Motor neuron (in vitro differentiated cells): ENCODE data around the gene FKBP5. TPM values are rescaled to one million over a fixed set of nuclear protein-coding genes. Genes with fewer than 3 reads are reported as not detected.

ENCODE experiments used
- ATAC-seq, 8 experiments: fragments of 200-7000 bp; cut with Tn5 transposase; replicated peaks in 6 of 8; 2 replicates each; pipeline ENCODE4 v1.8.0; 2021; ENCODE audit warnings: mild to moderate bottlenecking in 8 of 8, moderate library complexity in 8 of 8
- H3K27ac ChIP-seq, 2 donors: fragments of 250-450 bp; sonication (Bioruptor Pico); 2 replicates each; pipeline ENCODE4 v1.9.0; 2021; ENCODE audit warnings: antibody characterized with exemption in 2 of 2, mild to moderate bottlenecking in 2 of 2, moderate library complexity in 1 of 2
- H3K4me1 ChIP-seq, 2 donors: fragments of 250-450 bp; sonication (Bioruptor Pico); replicated peaks in 1 of 2; 2 replicates each; pipeline ENCODE4 v1.6.1; 2021; ENCODE audit warnings: antibody characterized with exemption in 2 of 2, mild to moderate bottlenecking in 2 of 2, moderate library complexity in 1 of 2
- H3K4me3 ChIP-seq, 5 donors: fragments of 250-450 bp; sonication (Bioruptor Pico); 2 replicates each; pipeline ENCODE4 v1.9.0; 2021; ENCODE audit warnings: antibody characterized with exemption in 5 of 5, mild to moderate bottlenecking in 5 of 5, moderate library complexity in 4 of 5
- WGBS, 10 experiments: fragments of 450-650 bp; shearing (Covaris generic); methylation state at CpG; one replicate each; pipeline ENCODE4 v1.0.0; 2022; 5-methylcytosine and 5-hydroxymethylcytosine counted together
- in situ Hi-C, 9 experiments: fragments of 400-800 bp; cut with MboI; loops; one replicate each; pipeline ENCODE4 v1.15.0; 2021; ENCODE audit warnings: low sequenced_read_pairs in 9 of 9, low pct_unique_long_range_greater_than_20kb in 2 of 9; ENCODE audit not compliant: unreplicated experiment in 9 of 9
- total RNA-seq, 8 experiments: library from RNA; unstranded; fragments of 300-600 nt; gene quantifications; 2 replicates each; pipeline versions ENCODE4 v1.2.3 to v1.2.4, GENCODE V29; 2022

The FKBP5 gene
- total RNA-seq, 8 experiments from 2014 or later: 5.6 to 23.5 (median 10.9) TPM

GRCh38 chr6:35594503-35595186, 94.1 kb downstream of the FKBP5 start:
- Histone ChIP-seq H3K27ac (no peak overlapping the region), H3K4me3 (no peak overlapping the region), H3K4me1 (peaks cover 0 to 9% of the 10 kb centered on the region in 2 donors)
- 80 to 100% (median 95%) methylated on average over 1 to 6 of the region's 6 CpGs for WGBS, 10 experiments
- ATAC-seq: no peak
- in situ Hi-C loops: loop anchor here in 3 of 9 experiments (25.0 kb wide), 1 partner anchor 143 kb away; the partner anchor contains the start of gene ARMC12 (in 3 of the 3)

DNA sequence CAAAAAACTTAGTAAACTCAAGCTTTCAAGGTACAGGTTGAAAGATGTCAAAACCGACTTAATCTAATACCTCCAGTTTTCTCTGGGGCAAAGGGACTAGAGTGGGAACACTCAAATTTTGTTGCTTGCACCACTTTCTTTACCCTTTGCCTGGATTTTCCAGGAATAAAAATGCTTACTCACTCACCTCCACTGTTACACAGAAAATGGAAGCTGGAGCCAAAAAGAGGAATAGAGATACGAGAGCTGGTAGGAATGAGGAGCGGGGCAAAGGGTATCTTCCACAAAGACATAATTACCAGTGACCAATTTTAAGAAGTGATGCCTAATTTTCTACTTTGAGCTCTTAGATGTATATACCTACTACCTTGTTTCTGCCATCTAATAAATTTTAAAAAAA, 96.5 kb downstream of the FKBP5 start:
- Histone ChIP-seq H3K27ac (no peak overlapping the region), H3K4me3 (no peak overlapping the region), H3K4me1 (peaks cover 0 to 8% of the 10 kb centered on the region in 2 donors)
- WGBS, 10 experiments: 82 to 100% (median 96%) methylated on average over 2 to 3 of the region's 3 CpGs; no CpG with 5 or more reads in 3 of the 10 experiments
- no peak for ATAC-seq
- in situ Hi-C loops: loop anchor here in 3 of 9 experiments (25.0 kb wide), 1 partner anchor 145 kb away; the partner anchor contains the start of gene ARMC12 (in 3 of the 3)

GRCh38 chr6:35590622-35591066, 98.1 kb downstream of the FKBP5 start:
- WGBS, 10 experiments: 34 to 100% (median 86%) methylated on average over 1 to 6 of the region's 6 CpGs
- in situ Hi-C loops: loop anchor here in 3 of 9 experiments (25.0 kb wide), 1 partner anchor 147 kb away; the partner anchor contains the start of gene ARMC12 (in 3 of the 3)
- no peaks in the 10 kb centered on the region for H3K4me1 ChIP-seq
- H3K27ac ChIP-seq: no peak overlapping the region
- ATAC-seq: no peak
- H3K4me3 ChIP-seq: no peak overlapping the region

- ATAC-seq: no peak
- no peak overlapping the region for H3K4me3 ChIP-seq
- in situ Hi-C loops: loop anchor here (10.0 to 25.0 kb wide), 2 partner anchors 145 to 147 kb away; partner anchors contain the start of gene ARMC12 (in 9 of the 9)
- H3K4me1 ChIP-seq: no peaks in the 10 kb centered on the region
- H3K27ac ChIP-seq: no peak overlapping the region
- 90 to 100% (median 100%) methylated on average over 1 to 3 of the region's 3 CpGs; no CpG with 5 or more reads in 4 of the 10 experiments for WGBS, 10 experiments
These were observed 98.8 kb downstream of the FKBP5 start for GRCh38 chr6:35589904-35590303.

GRCh38 chr6:35589201-35589739, 99.4 kb downstream of the FKBP5 start:
- H3K4me1 ChIP-seq: no peaks in the 10 kb centered on the region
- in situ Hi-C loops: loop anchor here (10.0 to 25.0 kb wide), 2 partner anchors 146 to 148 kb away; partner anchors contain the start of gene ARMC12 (in 9 of the 9)
- no peak overlapping the region for H3K4me3 ChIP-seq
- H3K27ac ChIP-seq: no peak overlapping the region
- WGBS, 10 experiments: 82 to 100% (median 96%) methylated on average over 1 to 7 of the region's 8 CpGs; no CpG with 5 or more reads in 3 of the 10 experiments
- no peak for ATAC-seq

DNA sequence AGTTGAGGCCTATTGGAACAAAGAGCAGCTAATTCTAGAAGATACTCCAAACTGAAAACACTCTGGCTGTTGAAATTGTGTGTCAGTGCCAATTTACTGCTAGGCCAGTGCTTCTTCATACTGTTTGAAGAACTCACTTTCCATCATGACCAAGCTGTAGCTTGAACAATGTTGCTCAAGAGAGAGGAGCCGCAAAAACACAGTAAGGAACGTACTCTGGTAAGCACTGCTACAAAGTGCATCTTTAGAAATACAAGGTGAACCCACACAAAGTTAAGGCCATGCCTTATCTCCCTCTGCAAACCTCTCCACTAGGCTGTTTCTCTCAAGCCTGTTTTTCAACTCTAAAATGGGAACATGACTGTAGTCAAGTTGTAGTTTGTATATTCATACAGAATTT, 101.5 kb downstream of the FKBP5 start:
- H3K4me3 ChIP-seq: no peak overlapping the region
- no peak for ATAC-seq

GRCh38 chr6:35586542-35586941, 102.2 kb downstream of the FKBP5 start:
- no peak for ATAC-seq
- Histone ChIP-seq H3K4me1 (no peaks in the 10 kb centered on the region), H3K27ac (no peak overlapping the region), H3K4me3 (no peak overlapping the region)
- in situ Hi-C loops: loop anchor here (10.0 to 25.0 kb wide), 2 partner anchors 148 to 151 kb away; partner anchors contain the start of gene ARMC12 (in 9 of the 9)

More for the DNA sequence above, 101.5 kb downstream of the FKBP5 start:
- in situ Hi-C loops: loop anchor here (10.0 to 25.0 kb wide), 2 partner anchors 148 to 150 kb away; partner anchors contain the start of gene ARMC12 (in 9 of the 9)
- Histone ChIP-seq H3K4me1 (no peaks in the 10 kb centered on the region), H3K27ac (no peak overlapping the region)
- WGBS, 10 experiments: 73 to 100% (median 100%) methylated on average over 1 to 2 of the region's 2 CpGs; no CpG with 5 or more reads in 2 of the 10 experiments

GRCh38 chr6:35585658-35586057, 103.1 kb downstream of the FKBP5 start:
- Histone ChIP-seq H3K4me1 (no peaks in the 10 kb centered on the region), H3K27ac (no peak overlapping the region), H3K4me3 (no peak overlapping the region)
- peak in 3 of 8 experiments; percentile 41 to 66 (median 61) for ATAC-seq
- in situ Hi-C loops: loop anchor here (10.0 to 25.0 kb wide), 2 partner anchors 149 to 152 kb away; partner anchors contain the start of gene ARMC12 (in 9 of the 9)

DNA sequence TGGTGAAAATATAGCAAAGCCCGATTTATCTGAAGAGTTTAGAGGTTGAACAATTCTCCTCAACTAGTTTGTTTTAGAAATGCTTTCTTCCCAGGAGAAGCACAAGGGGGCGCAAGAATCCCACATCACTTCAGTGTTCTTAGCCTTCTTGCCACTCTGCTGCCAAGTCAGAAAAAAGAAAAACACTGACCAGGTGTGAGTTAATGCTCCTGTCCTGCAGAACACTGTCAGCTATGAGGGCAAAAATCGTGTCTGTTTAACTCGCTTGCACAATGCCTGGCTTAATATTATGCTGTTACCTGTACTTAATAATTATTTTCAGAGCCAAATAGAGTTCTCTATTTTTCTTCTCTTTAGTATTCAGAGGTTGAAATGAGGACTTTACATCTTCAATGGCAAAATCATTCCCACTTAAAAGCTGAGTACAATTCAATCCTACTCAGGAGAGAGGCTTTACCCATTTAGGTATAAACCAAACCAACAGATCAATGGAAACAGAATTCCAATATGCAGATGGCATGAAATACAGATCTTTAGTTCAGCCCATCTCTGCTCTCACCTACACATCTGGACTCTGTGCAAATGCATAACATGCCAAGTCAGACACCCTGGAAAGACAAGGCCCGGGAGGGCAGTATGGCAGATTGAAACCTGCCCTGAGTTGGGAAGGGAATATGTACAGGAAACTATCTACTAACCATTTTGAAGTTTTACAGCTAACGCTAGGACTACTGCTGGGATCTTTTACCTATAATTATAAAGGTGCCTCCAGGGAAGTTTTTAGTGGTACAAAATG, 104.6 kb downstream of the FKBP5 start:
- no peaks in the 10 kb centered on the region for H3K4me1 ChIP-seq
- no peak overlapping the region for H3K27ac ChIP-seq
- in situ Hi-C loops: loop anchor here (10.0 to 25.0 kb wide), 2 partner anchors 151 to 153 kb away; partner anchors contain the start of gene ARMC12 (in 9 of the 9)
- no peak overlapping the region for H3K4me3 ChIP-seq
- 0 to 100% (median 25%) methylated on average over 1 to 6 of the region's 6 CpGs; no CpG with 5 or more reads in 1 of the 10 experiments for WGBS, 10 experiments
- ATAC-seq: peak; percentile 27 to 83 (median 75)

GRCh38 chr6:35582315-35582714, 106.4 kb downstream of the FKBP5 start:
- 60 to 100% (median 100%) methylated on average over 1 of the region's 2 CpGs; no CpG with 5 or more reads in 7 of the 10 experiments for WGBS, 10 experiments
- in situ Hi-C loops: loop anchor here (10.0 to 25.0 kb wide), 2 partner anchors 152 to 155 kb away; partner anchors contain the start of gene ARMC12 (in 9 of the 9)
- no peak overlapping the region for H3K27ac ChIP-seq
- H3K4me3 ChIP-seq: no peak overlapping the region
- no peaks in the 10 kb centered on the region for H3K4me1 ChIP-seq
- peak in 1 of 8 experiments; percentile 9 for ATAC-seq

- 83 to 100% (median 98%) methylated on average over 1 to 5 of the region's 6 CpGs; no CpG with 5 or more reads in 2 of the 10 experiments for WGBS, 10 experiments
- H3K4me1 ChIP-seq: no peaks in the 10 kb centered on the region
- in situ Hi-C loops: loop anchor here (10.0 to 25.0 kb wide), 2 partner anchors 153 to 156 kb away; partner anchors contain the start of gene ARMC12 (in 9 of the 9)
- ATAC-seq: no peak
- no peak overlapping the region for H3K4me3 ChIP-seq
- H3K27ac ChIP-seq: no peak overlapping the region
These were observed 107.1 kb downstream of the FKBP5 start for GRCh38 chr6:35581633-35582032.

DNA sequence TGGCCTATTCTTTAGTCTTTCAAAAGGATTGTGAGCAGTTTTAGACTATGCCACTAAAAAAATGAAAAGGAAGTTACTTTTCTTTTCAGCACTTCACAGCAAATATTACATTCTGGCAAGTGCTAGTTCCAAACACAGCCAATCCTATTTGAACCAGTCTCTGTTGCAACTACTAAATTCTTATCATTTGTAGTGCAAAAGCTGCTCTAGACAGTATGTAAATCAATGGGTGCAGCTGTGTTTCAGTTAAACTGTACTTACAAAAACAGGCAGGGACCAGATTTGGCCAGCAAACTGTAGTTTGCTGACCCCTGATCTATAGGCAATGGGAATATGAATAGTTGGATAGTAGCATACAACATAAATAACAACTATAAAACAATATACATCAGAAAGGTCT, 107.9 kb downstream of the FKBP5 start:
- peak in 2 of 8 experiments; percentile 73 to 84 for ATAC-seq
- in situ Hi-C loops: loop anchor here (10.0 to 25.0 kb wide), 2 partner anchors 154 to 156 kb away; partner anchors contain the start of gene ARMC12 (in 9 of the 9)
- H3K4me3 ChIP-seq: no peak overlapping the region
- no peaks in the 10 kb centered on the region for H3K4me1 ChIP-seq
- no peak overlapping the region for H3K27ac ChIP-seq
